Measurements from ENCODE around the gene CKMT2.
"Not testable (repeated sequence)": the region's sequence is repeated elsewhere in the genome, so short reads cannot be mapped to it uniquely, and the experiment has no call there.

Gene CKMT2

DNA sequence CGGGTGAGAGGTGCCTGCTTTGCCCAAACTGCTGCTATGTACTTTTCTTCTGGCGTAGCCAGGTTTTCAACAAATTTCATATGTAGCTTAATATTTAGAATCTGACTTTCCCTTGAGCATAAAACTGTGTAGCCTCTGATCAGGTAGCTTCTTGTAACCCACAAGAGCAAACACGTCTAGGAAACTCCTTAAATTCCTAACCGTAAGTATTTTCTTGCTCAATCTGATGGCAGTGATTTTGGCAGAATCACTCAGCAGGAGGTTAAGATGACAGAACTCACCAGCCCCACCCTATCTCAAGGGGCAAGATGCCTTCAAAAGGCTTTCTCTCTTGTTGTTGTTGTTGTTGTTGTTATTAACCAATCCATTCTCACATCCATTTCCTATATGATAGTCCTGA, 20.8 kb downstream of the CKMT2 start:
- no peak for DNase-seq

DNA sequence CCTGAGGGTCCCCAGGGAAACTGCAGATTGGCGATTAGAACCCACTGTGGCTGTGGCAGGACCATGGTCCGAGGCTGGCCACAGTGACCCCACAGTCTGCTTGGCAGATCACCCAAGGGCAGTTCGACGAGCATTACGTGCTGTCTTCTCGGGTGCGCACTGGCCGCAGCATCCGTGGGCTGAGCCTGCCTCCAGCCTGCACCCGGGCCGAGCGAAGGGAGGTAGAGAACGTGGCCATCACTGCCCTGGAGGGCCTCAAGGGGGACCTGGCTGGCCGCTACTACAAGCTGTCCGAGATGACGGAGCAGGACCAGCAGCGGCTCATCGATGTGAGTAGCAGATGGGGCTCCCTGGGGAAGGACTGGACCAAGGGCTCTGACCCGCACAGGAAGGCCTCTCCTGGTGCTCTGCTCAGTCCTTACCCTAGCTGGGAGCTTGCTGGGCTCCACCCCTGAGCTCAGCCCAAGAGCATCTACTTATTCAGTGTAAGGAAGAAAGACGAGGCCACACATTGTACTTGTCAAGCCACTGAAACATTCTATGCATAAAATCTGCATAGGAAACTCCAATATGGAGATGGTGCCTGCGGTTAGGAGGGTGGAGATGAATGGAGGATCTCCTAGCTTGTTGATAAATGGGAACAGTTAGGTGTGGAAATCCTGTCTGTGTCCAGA, 21.9 kb downstream of the CKMT2 start:
- no peak for DNase-seq

DNA sequence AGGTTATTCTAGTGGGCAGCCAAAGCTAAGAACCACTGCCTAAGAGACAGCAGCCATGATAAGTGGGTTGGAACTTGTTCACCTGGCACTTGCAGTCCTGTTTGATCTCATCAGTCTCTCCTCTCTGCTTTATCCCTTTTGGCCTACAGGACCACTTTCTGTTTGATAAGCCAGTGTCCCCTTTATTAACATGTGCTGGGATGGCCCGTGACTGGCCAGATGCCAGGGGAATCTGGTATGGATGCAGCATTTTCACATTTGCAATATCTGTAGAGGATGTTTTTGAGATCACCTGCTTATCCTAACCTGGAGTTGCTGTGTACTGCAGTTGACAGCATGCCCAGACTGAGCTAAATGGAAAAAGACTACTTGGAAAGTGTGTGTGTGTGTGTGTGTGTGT, 23.6 kb downstream of the CKMT2 start:
- DNase-seq = no peak

DNA sequence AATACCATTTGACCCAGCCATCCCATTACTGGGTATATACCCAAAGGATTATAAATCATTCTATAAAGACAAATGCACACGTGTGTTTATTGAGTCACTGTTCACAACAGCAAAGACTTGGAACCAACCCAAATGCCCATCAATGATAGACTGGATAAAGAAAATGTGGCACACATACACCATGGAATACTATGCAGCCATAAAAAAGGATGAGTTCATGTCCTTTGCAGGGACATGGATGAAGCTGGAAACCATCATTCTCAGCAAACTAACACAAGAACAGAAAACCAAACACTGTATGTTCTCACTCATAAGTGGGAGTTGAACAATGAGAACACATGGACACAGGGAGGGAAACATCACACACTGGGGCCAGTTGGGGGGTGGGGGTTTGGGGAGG, 29.7 kb downstream of the CKMT2 start:
- not testable (repeated sequence) for DNase-seq

DNA sequence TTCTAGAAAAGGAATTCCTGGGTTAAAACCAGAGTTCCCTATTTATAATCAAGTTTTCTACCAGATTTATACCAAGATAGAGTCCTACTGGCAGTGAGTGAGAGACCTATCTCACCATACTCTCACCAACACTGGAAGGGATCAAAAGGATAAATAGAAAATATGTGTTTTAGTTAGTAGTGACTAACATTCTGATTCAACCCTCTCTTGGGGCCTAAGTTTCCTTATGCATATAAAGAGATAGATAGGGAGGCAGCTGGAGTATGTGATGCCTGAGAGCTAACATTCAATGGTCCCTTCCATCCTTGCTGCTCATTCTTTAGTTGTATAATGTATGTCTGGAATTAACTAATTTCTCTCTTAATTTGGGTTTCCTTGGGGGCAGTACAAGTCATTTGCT, 32.0 kb downstream of the CKMT2 start:
- DNase-seq = no peak

DNA sequence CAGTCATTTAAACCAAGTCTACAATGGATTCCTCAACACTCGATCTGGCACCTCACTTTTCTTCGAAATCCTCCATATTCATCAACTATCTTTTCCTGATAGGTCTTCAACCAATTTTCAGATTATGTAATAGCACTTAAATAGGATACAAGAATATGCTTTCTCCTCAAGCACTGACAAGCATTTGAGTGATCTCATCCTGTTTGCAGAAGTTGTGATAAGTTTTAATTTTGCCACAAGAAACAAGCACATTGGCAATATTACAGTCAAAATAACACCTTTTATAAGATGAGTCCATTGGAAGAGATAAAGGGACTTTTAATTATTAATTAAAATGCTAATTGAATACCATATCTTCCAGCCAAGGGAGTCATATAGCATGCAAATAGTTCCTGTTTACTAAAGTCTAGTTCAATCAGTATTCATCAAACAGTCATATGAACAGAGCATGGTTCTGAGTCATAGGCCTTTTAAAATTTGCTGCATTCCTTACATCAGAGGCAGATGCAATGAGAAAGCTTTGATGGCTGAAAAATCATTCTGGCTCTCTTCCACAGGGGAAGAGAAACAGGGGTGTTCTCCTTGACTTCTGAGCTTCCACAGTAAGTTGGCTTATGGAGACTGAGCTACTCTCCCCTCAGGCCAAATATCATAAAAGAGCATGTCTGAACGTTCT, 35.5 kb downstream of the CKMT2 start:
- no peak for DNase-seq

DNA sequence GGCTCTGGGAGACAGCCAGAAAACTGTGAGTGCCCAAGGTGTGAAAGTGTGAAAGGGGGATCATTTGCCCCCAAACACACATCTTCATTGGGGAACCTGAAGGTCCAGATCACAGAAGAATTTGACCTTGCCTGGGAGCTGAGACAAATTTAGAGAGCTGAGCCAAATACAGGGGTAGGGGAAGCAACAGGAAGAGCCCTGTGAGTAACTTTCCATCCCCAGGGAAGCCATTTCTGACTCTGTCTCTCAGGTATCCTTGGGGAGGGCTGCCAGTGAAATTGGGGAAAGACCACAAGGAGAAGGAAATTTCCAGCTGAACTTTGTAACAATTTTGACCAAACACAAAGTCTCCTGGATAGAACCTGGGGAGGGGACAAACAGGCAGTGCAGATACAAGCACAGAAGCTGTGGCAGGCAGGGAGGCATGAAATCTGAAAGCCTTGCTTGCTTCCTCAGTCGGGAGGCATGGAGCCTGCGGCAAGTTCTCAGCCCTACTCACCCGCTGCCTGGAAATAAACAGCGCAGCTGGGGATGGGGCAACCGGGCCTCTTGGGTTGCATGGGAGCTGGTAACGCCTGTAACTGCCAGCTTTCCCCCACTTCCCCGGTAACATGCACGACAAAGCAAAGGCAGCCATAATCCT, 36.8 kb downstream of the CKMT2 start:
- DNase-seq = no peak

DNA sequence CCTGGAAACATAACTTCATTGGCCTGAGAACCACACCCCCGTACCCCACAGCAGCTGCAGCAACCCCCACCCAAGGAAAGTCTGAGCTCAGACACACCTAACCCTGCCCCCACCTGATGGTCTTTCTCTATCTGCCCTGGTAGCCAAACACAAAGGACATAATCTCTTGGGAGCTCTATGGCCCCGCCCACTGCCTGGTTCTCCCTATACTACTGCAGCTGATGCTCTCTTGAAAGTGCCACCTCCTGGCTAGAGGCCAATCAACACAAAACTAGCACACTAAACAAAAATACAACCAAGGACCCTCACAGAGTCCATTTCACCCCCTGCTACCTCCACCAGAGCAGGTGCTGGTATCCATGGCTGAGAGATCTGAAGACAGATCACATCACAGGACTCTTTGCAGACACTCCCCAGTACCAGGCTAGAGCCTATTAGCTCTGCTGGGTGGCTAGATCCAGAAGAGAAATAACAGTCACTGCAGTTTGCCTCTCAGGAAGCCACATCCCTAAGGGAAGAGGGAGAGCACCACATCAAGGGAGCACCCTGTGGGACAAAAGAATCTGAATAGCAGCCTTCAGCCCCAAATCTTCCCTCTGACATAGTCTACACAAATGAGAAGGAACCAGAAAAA, 37.4 kb downstream of the CKMT2 start:
- DNase-seq = not testable (repeated sequence)

DNA sequence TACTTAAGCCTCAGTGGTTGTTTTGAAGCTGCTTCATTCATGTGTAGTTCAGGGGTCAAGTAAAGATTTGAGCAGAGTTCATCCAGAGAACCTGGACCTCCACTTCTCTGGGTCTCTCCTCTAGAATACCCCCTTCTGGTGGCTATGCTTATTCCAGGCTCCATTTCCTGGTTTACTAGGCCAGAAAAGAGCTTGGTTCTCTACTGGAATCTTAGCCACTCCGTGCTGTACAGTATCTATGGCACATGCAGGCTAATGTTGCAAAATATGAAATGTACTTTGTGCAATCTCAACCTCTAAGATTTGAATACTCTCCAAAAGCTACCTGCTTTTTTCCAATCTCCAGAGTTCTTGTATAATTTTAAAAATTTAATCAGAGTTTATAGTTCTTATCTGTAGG, 50.9 kb downstream of the CKMT2 start:
- no peak for DNase-seq

DNA sequence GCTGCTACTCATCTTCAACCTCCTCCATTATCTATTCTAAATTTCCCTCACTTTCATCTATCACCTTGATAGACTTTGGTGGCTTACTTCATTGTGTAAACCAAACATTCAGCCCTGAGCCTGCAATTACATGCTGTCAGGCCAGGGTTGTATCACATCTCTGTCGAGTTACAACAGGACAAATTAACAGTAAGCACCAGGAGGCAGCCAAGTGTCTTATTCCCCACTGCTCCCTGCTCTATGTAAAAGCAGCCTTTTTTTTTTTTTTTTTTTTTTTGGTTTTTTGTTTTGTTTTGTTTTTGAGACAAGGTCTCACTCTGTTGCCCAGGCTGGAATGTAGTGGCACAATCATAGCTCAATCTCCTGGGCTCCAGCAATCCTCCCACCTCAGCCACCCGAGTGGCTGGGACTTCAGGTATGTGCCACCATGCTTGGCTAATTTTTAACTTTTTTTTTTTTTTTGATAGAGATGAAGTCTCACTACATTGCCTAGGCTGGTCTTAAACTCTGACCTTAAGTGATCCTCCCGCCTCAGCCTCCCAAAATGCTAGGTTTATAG, 53.0 kb downstream of the CKMT2 start:
- DNase-seq = no peak

DNA sequence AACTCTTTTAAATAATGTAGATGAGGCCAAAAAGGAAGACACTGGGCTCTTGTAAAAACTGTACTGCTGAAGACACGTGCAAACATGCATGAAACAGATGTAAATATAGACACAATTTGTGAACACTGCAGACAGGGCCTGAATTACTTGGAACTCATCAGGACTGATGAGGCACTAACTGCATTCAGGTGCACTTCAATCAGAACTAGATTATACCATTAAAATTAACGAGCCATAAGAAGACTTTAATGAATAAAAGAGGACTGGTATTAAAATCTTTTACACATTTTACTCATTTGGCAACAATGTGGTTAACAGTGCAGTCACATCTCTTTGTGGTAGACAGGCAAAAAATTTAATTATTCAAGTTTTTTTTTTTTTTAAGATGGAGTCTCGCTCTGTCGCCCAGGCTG, 54.9 kb downstream of the CKMT2 start:
- DNase-seq = no peak

DNA sequence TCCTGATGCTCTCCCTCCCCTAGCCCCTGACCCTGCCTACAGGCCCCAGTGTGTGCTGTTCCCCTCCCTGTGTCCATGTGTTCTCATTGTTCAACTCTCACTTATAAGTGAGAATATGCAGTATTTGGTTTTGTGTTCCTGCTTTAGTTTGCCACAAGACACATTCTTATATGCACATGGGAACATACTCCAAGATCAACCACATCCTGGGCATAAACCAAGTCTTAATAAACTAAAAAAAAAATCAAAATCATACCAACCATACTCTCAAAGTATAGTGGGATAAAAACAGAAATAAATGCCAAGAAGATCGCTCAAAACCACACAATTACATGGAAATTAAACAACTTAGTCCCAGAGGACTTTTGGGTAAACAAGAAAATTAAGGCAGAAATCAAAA, 57.0 kb downstream of the CKMT2 start:
- no peak for DNase-seq

DNA sequence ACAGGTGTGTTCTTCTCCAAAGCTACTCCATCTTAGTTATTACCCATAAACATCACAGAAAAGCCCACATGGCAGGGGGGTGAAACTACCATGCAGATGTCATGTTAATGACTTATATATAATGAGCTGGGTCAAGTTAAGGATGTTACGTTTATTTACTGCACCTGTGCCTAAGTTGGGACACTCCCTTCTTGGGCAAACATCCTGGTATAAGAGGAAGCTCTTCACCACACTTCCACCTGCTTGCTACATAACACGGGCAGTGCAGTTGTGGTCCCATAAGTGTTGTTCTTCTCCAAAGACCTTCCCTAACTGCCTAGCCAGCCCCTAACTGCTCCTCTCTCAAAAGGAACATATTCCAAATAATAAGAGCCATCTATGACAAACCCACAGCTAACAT, 59.0 kb downstream of the CKMT2 start:
- DNase-seq = no peak

DNA sequence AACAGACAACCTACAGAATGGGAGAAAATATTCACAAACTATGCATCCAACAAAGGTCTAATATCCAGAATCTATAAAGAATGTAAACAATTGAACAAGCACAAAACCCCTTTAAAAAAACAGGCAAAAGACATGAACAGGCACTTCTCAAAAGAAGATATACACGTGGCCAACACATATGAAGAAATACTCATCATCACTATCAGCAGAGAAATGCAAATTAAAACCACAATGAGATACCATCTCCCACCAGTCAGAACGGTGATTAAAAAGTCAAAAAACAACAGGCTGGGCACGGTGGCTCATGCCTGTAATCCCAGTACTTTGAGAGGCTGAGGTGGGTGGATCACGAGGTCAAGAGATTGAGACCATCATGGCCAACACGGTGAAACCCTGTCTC, 60.9 kb downstream of the CKMT2 start:
- not testable (repeated sequence) for DNase-seq

DNA sequence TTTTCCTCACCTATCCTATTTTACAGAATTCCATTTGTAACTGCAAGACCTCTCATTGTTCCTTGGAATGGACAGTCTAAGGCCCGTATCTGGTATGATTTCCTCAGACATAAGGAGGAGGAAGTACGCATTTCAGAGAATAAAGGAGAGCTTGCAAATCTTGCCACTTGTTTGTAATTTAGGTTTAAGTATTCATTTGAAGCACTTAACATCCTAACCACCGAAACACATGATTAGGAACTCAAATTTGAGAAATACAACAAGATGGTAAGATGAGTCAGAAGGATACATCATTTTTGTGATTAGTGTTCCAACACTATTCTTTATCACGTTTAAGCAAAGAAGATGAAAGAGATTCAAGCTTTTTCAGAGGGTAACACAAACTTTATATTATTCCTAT, 64.4 kb downstream of the CKMT2 start:
- no peak for DNase-seq

DNA sequence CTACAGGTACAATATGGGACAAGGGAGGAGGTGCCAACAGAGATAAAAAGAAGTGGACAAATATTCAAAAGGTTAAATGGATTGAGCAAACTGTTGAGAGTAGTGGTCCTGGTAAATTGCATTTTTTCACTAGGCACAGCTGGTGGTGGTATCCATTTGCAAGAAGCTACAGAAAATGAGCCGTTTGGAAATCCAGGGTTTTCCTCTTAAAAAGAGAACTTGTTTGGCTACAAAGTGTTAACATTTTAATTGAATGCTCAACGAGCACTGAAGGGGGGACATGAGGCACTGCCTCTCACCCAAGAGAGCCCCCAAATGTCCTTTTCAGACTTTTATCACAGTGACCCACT, 67.8 kb downstream of the CKMT2 start:
- no peak for DNase-seq

DNA sequence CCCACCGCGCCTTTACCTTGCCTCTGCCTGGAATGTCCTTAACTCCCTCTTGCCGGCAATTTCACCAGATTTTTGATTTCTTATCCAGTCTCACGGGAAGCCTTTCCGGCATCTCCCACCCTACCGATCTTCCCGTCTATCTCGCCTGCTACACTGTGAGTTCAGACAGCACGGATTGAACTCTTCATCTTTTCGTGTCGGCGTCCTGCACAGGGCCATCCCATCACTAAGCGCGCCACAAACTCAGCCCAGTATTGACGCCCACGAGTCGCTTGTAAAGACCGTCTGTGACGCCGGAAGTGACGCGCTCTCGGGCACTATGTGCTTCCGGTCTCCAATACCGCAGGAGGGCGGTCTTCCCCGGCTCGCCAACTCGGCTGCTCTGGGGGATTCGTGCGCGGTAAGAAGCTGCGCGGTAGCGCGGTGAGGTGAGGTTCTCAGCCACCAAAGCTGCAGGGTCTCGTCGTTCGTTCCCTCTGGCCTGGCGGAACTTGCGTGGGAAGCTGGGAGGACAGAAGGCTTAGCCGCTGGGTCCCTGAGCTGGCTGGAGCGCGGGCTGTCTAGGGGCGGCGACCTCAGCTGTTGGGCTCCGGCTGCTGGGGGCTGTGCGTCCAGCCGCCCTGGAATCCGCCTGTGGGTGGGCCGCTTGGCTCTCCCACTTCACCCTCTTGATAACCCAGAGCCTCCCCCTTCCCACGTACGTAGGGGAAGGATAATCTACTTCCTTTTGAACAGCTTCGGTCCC, 68.3 kb downstream of the CKMT2 start, which contains the start of gene ZCCHC9:
Gene ZCCHC9 (plus strand): TSS at position 317 of the 745 bp plus-strand sequence. CDS start 3,171 bp downstream, outside the sequence.
- DNase-seq = peak; percentile 94

DNA sequence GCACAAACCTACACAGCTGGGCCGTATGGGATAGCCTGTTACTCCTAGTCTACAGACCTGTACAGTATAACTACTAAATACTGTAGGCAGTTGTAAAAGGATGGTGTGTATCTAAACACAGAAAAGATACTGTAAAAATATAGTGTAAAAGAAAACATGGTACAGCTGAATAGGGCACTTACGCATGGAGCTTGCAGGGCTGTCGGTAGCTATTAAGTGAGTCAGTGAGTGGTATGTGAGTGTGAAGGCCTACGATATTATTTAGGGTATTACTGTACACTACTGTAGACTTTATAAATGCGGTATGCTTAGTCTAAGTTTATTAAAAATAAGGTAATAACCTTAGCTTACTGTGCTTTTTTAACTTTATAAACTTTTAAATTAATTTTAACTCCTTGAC, 69.5 kb downstream of the CKMT2 start:
- DNase-seq = no peak

DNA sequence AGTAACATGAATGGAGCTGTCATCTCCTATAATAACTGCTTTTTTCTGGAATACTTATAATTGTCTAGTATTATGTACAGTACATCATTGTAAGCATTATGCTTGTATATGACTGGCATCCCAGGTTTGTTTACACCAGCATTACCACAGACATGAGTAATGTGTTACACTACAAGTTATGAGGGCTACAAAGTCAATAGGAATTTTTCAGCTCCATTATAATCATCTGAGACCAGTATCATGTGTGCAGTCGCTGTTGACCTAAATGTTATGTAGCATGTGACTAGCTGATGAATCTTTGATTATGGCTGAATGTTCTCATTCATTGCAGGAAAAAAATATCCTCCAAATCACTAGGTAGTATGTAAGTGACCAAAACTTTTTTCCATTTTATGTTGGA, 70.4 kb downstream of the CKMT2 start:
- DNase-seq = no peak

DNA sequence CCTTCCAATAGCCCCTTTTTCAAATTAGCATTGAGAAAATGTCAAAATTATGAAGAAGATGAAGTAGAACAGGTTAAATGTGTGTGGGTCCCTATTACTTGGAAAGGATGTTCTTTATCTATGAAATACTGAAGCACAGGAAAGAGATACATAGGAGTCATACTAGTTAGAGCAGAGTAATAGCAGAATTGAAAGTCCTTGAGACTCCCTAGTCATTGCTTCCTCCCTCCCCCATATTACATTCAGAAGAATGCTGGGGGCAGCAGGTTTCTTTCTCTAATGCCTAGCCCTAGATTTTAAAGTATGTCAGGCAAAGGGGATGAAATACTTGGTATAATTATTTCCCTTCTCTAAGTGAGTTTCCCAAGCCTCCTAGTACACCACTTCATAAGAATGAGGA, 72.7 kb downstream of the CKMT2 start:
- DNase-seq = no peak

DNA sequence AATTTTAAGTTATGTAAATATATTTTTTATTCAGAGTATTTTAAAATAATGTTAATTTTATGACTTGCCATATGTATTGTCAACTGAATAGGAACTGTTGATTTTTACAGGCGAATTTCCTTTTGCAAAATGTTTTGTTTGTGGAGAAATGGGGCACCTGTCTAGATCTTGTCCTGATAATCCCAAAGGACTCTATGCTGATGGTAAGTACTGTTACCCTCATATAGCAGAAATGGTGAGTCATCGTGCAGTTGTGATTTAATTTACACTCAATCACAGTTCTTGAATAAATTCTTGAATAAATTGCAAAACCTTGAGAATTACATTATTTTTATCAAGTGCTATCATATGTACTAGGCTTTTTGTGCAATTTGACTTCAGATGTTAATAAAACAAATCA, 75.7 kb downstream of the CKMT2 start:
- no peak for DNase-seq

DNA sequence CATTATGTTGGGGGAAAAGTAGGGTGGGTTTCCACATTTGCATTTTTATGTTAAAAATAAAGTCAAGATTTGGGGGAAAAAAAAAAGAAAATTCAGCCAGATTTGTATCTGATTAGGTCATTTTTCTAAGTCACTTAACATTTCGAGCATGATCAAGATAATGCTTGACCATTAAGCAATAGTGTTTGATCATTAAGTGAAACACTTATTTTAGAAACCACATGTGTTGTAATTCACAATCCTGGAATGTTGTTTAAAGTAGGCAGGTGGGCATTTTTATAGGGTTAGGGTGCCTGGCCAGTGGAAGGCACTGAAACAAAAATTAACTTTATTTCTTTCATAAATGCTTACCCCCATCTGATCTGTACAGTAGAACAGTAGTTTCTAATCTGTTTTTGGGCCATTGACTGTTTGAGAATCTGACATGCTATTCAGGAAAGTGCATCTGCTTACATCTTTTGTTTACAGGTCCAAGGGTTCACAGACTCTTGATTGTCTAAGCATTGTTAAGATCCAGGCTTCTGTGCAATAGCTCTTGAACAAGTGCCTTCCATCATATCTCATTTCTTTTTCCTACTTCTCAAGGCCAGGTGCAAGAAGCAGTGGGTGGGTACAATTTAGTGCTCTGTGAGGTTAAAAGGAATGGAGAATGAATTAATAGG, 77.4 kb downstream of the CKMT2 start:
- no peak for DNase-seq
